Mesenchymal stem cell (in vitro differentiated cells and primary cell): ENCODE data around the gene COMMD8.

ENCODE experiments used
- DNase-seq: peaks from one replicate; pipeline ENCODE4 v3.0.0-alpha.2; 2013
- H2AFZ ChIP-seq: one replicate; pipeline ENCODE4 v1.6.1; 2013; ENCODE audit warnings: low read depth, mild to moderate bottlenecking, control low read depth, inconsistent platforms, low read length, moderate library complexity
- H2AK5ac ChIP-seq: 2 replicates; pipeline ENCODE4 v1.6.1; 2013; ENCODE audit warnings: low read length, moderate library complexity, mild to moderate bottlenecking, inconsistent platforms; ENCODE audit not compliant: severe bottlenecking
- H2BK120ac ChIP-seq: one replicate; pipeline ENCODE4 v1.6.1; 2013; ENCODE audit warnings: low read depth, mild to moderate bottlenecking, inconsistent platforms, low read length, moderate library complexity
- H2BK12ac ChIP-seq, 2 experiments: one replicate each; pipeline ENCODE4 v1.6.1; 2013; ENCODE audit warnings: inconsistent platforms in 2 of 2, low read length in 2 of 2, mild to moderate bottlenecking in 2 of 2, moderate library complexity in 2 of 2, control low read depth in 1 of 2
- H2BK15ac ChIP-seq: one replicate; pipeline ENCODE4 v1.6.1; 2013; ENCODE audit warnings: mild to moderate bottlenecking, low read depth, inconsistent platforms; ENCODE audit not compliant: poor library complexity, severe bottlenecking
- H2BK5ac ChIP-seq: 2 replicates; pipeline ENCODE4 v1.6.1; 2013; ENCODE audit warnings: low read depth, mild to moderate bottlenecking, low read length, control low read depth, inconsistent platforms; ENCODE audit not compliant: poor library complexity, severe bottlenecking
- H3K14ac ChIP-seq, 2 experiments: one replicate each; pipeline ENCODE4 v1.6.1; 2013; ENCODE audit warnings: inconsistent platforms in 2 of 2, low read length in 2 of 2, control low read depth in 1 of 2, mild to moderate bottlenecking in 1 of 2, moderate library complexity in 1 of 2
- H3K18ac ChIP-seq, 2 experiments: one replicate each; pipeline ENCODE4 v1.6.1; 2013; ENCODE audit warnings: inconsistent platforms in 2 of 2, low read length in 2 of 2, control low read depth in 1 of 2, low read depth in 1 of 2, mild to moderate bottlenecking in 1 of 2
- H3K23ac ChIP-seq, 2 experiments: one replicate each; pipeline ENCODE4 v1.6.1; 2013; ENCODE audit warnings: inconsistent platforms in 2 of 2, low read length in 2 of 2, mild to moderate bottlenecking in 2 of 2, moderate library complexity in 2 of 2, control low read depth in 1 of 2
- H3K27ac ChIP-seq: 2 replicates; pipeline ENCODE4 v1.5.1; 2013; ENCODE audit warnings: mild to moderate bottlenecking, moderate library complexity, low read length, control low read depth, inconsistent platforms; ENCODE audit not compliant: poor library complexity, severe bottlenecking
- H3K27me3 ChIP-seq, 2 experiments: 2 replicates each; pipeline versions ENCODE4 v1.6.1 to v1.7.0; 2013; ENCODE audit warnings: low read length in 2 of 2, mild to moderate bottlenecking in 2 of 2, moderate library complexity in 2 of 2, control low read depth in 1 of 2, inconsistent platforms in 1 of 2; ENCODE audit not compliant: control insufficient read depth in 1 of 2, insufficient read depth in 1 of 2
- H3K36me3 ChIP-seq, 2 experiments: 2 replicates each; pipeline versions ENCODE4 v1.6.1 to v1.7.0; 2013; ENCODE audit warnings: low read length in 2 of 2, control low read depth in 1 of 2, inconsistent platforms in 1 of 2, low read depth in 1 of 2, mild to moderate bottlenecking in 1 of 2; ENCODE audit not compliant: insufficient read depth in 2 of 2, control insufficient read depth in 1 of 2
- H3K4ac ChIP-seq, 2 experiments: one replicate each; pipeline ENCODE4 v1.6.1; 2013; ENCODE audit warnings: inconsistent platforms in 2 of 2, low read length in 2 of 2, mild to moderate bottlenecking in 2 of 2, moderate library complexity in 2 of 2, control low read depth in 1 of 2, low read depth in 1 of 2
- H3K4me1 ChIP-seq: 2 replicates; pipeline ENCODE4 v1.6.1; 2013; ENCODE audit warnings: low read depth, low read length, control low read depth; ENCODE audit not compliant: control insufficient read depth, insufficient read depth
- H3K4me2 ChIP-seq: 2 replicates; pipeline ENCODE4 v1.6.1; 2013; ENCODE audit warnings: low read length, mild to moderate bottlenecking, inconsistent platforms; ENCODE audit not compliant: poor library complexity, severe bottlenecking
- H3K4me3 ChIP-seq, 2 experiments: 2 replicates each; pipeline versions ENCODE4 v1.5.1 to v1.7.0; 2013; ENCODE audit warnings: low read length in 2 of 2, mild to moderate bottlenecking in 2 of 2, control low read depth in 1 of 2, low read depth in 1 of 2; ENCODE audit not compliant: insufficient read depth in 1 of 2
- H3K79me1 ChIP-seq: replicated peaks from 2 replicates; pipeline ENCODE4 v1.6.1; 2013; ENCODE audit warnings: mild to moderate bottlenecking, control low read depth, low read length, inconsistent platforms; ENCODE audit not compliant: poor library complexity, severe bottlenecking
- H3K9ac ChIP-seq: 2 replicates; pipeline ENCODE4 v1.7.0; 2013; ENCODE audit warnings: mild to moderate bottlenecking, low read length, moderate library complexity
- H3K9me3 ChIP-seq: 2 replicates; pipeline ENCODE4 v1.7.0; 2013; ENCODE audit warnings: mild to moderate bottlenecking, low read length; ENCODE audit not compliant: control insufficient read depth
- H4K8ac ChIP-seq: one replicate; pipeline ENCODE4 v1.6.1; 2013; ENCODE audit warnings: inconsistent platforms, mild to moderate bottlenecking, low read length, moderate library complexity
- H4K91ac ChIP-seq: one replicate; pipeline ENCODE4 v1.6.1; 2013; ENCODE audit warnings: mild to moderate bottlenecking, low read length, inconsistent platforms
- WGBS: methylation state at CpG from one replicate; pipeline ENCODE4 v1.1.7; 2013; ENCODE audit warnings: mixed read lengths; 5-methylcytosine and 5-hydroxymethylcytosine counted together

COMMD8 gene

GRCh38 chr4:47469951-47470350 is 6.4 kb upstream of the COMMD8 start:
- H3K79me1 ChIP-seq = no peaks in the 10 kb centered on the region
- H4K8ac ChIP-seq = no peak overlapping the region
- H3K9ac ChIP-seq = no peak overlapping the region
- H3K4me1 ChIP-seq = no peaks in the 10 kb centered on the region
- H3K23ac ChIP-seq = no peak overlapping the region
- H2AFZ ChIP-seq = no peak overlapping the region
- DNase-seq = peak; percentile 20
- no peaks in the 10 kb centered on the region for H3K9me3 ChIP-seq
- H3K4ac ChIP-seq = no peak overlapping the region
- H3K27ac ChIP-seq = peak overlapping the region; percentile 43
- H2BK120ac ChIP-seq = no peak overlapping the region
- H3K14ac ChIP-seq = no peak overlapping the region
- H2BK15ac ChIP-seq = no peak overlapping the region
- no peak overlapping the region for H3K18ac ChIP-seq
- H4K91ac ChIP-seq = no peak overlapping the region
- H2BK12ac ChIP-seq = no peak overlapping the region
- H2BK5ac ChIP-seq = no peak overlapping the region
- no CpG with 5 or more reads among the region's 3 CpGs for WGBS
- no peak overlapping the region for H3K4me2 ChIP-seq
- H3K27me3 ChIP-seq = no peaks in the 10 kb centered on the region
- no peak overlapping the region for H2AK5ac ChIP-seq
- H3K36me3 ChIP-seq = no peaks in the 10 kb centered on the region
- H3K4me3 ChIP-seq = no peak overlapping the region

DNA sequence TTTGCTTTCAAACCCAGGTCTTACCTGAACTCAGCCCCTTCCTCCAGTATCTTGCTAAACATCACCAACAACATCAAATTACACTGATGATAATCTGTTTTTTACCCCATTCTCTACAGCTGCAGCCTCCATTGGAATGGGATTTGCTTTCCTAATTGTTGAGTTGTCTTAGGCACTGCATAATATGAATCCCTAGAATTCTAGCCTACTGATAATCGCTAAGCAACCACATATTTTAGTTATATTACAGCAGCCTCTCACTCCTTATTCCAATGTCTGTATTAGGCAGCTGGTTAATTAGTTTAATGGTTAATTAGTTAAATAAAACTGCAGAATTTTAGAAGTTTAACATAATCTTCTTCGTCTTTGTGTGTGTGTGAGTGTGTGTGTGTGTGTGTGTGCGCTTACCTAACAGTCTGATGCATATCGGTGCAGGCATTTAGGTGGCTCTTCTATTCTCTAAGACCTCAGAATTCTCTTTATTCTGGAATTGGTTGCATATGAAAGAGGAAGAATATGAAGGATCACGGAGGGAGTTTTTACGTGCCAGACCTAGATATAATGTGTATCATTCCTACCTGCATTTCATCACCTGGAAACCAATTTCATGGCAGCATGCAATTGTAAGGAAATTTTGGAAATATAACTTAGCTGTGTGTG is 5.3 kb upstream of the COMMD8 start:
- DNase-seq = peak; percentile 26
- no peak overlapping the region for H3K4me2 ChIP-seq
- H3K23ac ChIP-seq = no peak overlapping the region
- H3K27me3 ChIP-seq = no peaks in the 10 kb centered on the region
- no peak overlapping the region for H3K4ac ChIP-seq
- no peak overlapping the region for H2BK15ac ChIP-seq
- no peak overlapping the region for H3K27ac ChIP-seq
- H3K4me1 ChIP-seq = no peaks in the 10 kb centered on the region
- no peak overlapping the region for H4K8ac ChIP-seq
- H3K4me3 ChIP-seq = no peak overlapping the region
- H2AFZ ChIP-seq = no peak overlapping the region
- no peak overlapping the region for H3K18ac ChIP-seq
- no peaks in the 10 kb centered on the region for H3K9me3 ChIP-seq
- H2AK5ac ChIP-seq = no peak overlapping the region
- H3K36me3 ChIP-seq = no peaks in the 10 kb centered on the region
- WGBS = 93% methylated on average over 3 of the region's 6 CpGs
- H3K9ac ChIP-seq = no peak overlapping the region
- H4K91ac ChIP-seq = no peak overlapping the region
- no peak overlapping the region for H2BK12ac ChIP-seq
- no peaks in the 10 kb centered on the region for H3K79me1 ChIP-seq
- no peak overlapping the region for H2BK5ac ChIP-seq
- no peak overlapping the region for H3K14ac ChIP-seq
- H2BK120ac ChIP-seq = no peak overlapping the region

GRCh38 chr4:47466056-47466785 is 2.7 kb upstream of the COMMD8 start:
- Histone ChIP-seq H4K91ac (no peak overlapping the region), H4K8ac (peak overlapping the region; percentile 31), H3K4me1 (peaks cover 2% of the 10 kb centered on the region), H3K14ac (no peak overlapping the region), H3K9ac (no peak overlapping the region), H2AFZ (no peak overlapping the region), H3K27me3 (no peaks in the 10 kb centered on the region), H3K27ac (peak overlapping the region; percentile 54), H3K4me2 (no peak overlapping the region), H3K4me3 (no peak overlapping the region), H3K36me3 (no peaks in the 10 kb centered on the region), H2BK120ac (no peak overlapping the region), H2AK5ac (no peak overlapping the region), H2BK5ac (no peak overlapping the region), H3K79me1 (peaks cover 12% of the 10 kb centered on the region), H2BK12ac (no peak overlapping the region), H3K18ac (no peak overlapping the region), H3K23ac (no peak overlapping the region), H2BK15ac (no peak overlapping the region), H3K9me3 (no peaks in the 10 kb centered on the region), H3K4ac (no peak overlapping the region)
- WGBS = 40% methylated on average over 2 of the region's 2 CpGs
- DNase-seq = no peak

DNA sequence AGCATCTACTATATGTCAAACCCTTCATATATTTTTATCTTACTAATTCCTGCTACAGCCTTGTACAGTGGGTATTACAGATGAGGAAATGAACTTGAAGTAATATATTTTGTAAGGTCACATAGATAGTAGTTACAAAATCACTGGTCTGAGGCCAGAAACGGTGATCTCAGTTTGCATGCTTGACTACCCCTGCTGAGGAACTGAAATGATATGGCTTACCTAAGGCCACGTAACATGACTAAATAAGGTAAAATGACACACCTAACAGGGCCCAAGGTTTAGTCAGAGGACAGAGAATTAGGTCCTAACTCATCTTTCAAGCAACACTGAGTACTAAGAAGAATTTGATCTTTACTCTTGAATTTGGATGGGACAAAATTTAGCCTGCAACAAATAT is 1.5 kb upstream of the COMMD8 start:
- 100% methylated on average over 2 of the region's 2 CpGs for WGBS
- no peaks in the 10 kb centered on the region for H3K9me3 ChIP-seq
- no peak overlapping the region for H3K4me3 ChIP-seq
- peaks cover 0 to 1% of the 10 kb centered on the region in 2 experiments for H3K36me3 ChIP-seq
- H3K79me1 ChIP-seq = peaks cover 14% of the 10 kb centered on the region
- H3K14ac ChIP-seq = no peak overlapping the region
- H2BK120ac ChIP-seq = no peak overlapping the region
- peaks cover 2% of the 10 kb centered on the region for H3K4me1 ChIP-seq
- H3K4me2 ChIP-seq = no peak overlapping the region
- no peak overlapping the region for H2BK5ac ChIP-seq
- no peak overlapping the region for H2BK12ac ChIP-seq
- H3K23ac ChIP-seq = no peak overlapping the region
- DNase-seq = no peak
- H4K91ac ChIP-seq = no peak overlapping the region
- H3K9ac ChIP-seq = no peak overlapping the region
- no peak overlapping the region for H3K27ac ChIP-seq
- no peak overlapping the region for H4K8ac ChIP-seq
- no peak overlapping the region for H3K18ac ChIP-seq
- no peaks in the 10 kb centered on the region for H3K27me3 ChIP-seq
- no peak overlapping the region for H2AFZ ChIP-seq
- H2BK15ac ChIP-seq = no peak overlapping the region
- no peak overlapping the region for H3K4ac ChIP-seq
- H2AK5ac ChIP-seq = no peak overlapping the region
